Esophagus squamous epithelium (tissue), 5 donors: ENCODE measurements around the gene KRCC1. TPM values are rescaled to one million over a fixed set of nuclear protein-coding genes. Genes with fewer than 3 reads are reported as not detected.

Experiments used
- DNase-seq: peaks from one replicate; lab custom pipeline; 2025; lab: John Stamatoyannopoulos, UW
- H3K27ac ChIP-seq, 4 donors: fragments of 200-600 bp; sonication (generic); one replicate each; pipeline ENCODE4 v1.5.1; 2016 to 2019; ENCODE audit warnings: mild to moderate bottlenecking in 1 of 4
- H3K27me3 ChIP-seq, 4 donors: fragments of 200-600 bp; sonication (generic); 1 replicate in 3 of 4; 2 replicates in 1 of 4; pipeline versions ENCODE4 v1.5.1 to v1.6.0; 2017 to 2021; ENCODE audit warnings: antibody characterized with exemption in 1 of 4
- H3K36me3 ChIP-seq, 3 donors: fragments of 200-600 bp; sonication (generic); one replicate each; pipeline ENCODE4 v1.5.1; 2016 to 2019
- H3K4me1 ChIP-seq, 3 donors: fragments of 200-600 bp; sonication (generic); one replicate each; pipeline ENCODE4 v1.5.1; 2017 to 2019
- H3K4me3 ChIP-seq, 4 donors: fragments of 200-600 bp; sonication (generic); 1 replicate in 3 of 4; 2 replicates in 1 of 4; pipeline ENCODE4 v1.5.1; 2016 to 2019; ENCODE audit warnings: mild to moderate bottlenecking in 2 of 4, moderate library complexity in 1 of 4
- H3K9me3 ChIP-seq, 3 donors: fragments of 200-600 bp; sonication (generic); one replicate each; pipeline ENCODE4 v1.5.1; 2016 to 2019
- POLR2A ChIP-seq, 4 donors: fragments of 450-650 bp; IDR thresholded peaks; one replicate each; pipeline ENCODE4 v1.6.1; 2017; ENCODE audit warnings: antibody characterized with exemption in 4 of 4, mild to moderate bottlenecking in 4 of 4, moderate library complexity in 3 of 4
- WGBS, 2 donors: methylation state at CpG; one replicate each; pipeline ENCODE4 v1.1.5; 2018; 5-methylcytosine and 5-hydroxymethylcytosine counted together
- intact Hi-C: fragments of 100-400 bp; cut with DNase I; formaldehyde crosslinking; loops from one replicate; pipeline ENCODE4 v1.15.0; 2022
- total RNA-seq, 4 donors: library from RNA; depleted of rRNA; stranded (reverse); fragments of >200 nt; gene quantifications; one replicate each; pipeline ENCODE4 v1.1.0, GENCODE V29; 2016
- TF ChIP-seq, protein P1 (sequence below), 6 experiments: fragments of 450-650 bp in 4 of 6; fragments of 200-600 bp in 2 of 6; sonication (generic) in 2 of 6; IDR thresholded peaks; one replicate each; pipeline ENCODE4 v1.5.1; 2016 to 2019; ENCODE audit warnings: antibody characterized with exemption in 6 of 6, mild to moderate bottlenecking in 4 of 6, moderate library complexity in 4 of 6
- donor health status: DM: yes; HTN: yes; CAD: no.

KRCC1 gene
- total RNA-seq, 4 donors from 2014 or later, result 11.7 to 28.4 (median 20.1) TPM

DNA sequence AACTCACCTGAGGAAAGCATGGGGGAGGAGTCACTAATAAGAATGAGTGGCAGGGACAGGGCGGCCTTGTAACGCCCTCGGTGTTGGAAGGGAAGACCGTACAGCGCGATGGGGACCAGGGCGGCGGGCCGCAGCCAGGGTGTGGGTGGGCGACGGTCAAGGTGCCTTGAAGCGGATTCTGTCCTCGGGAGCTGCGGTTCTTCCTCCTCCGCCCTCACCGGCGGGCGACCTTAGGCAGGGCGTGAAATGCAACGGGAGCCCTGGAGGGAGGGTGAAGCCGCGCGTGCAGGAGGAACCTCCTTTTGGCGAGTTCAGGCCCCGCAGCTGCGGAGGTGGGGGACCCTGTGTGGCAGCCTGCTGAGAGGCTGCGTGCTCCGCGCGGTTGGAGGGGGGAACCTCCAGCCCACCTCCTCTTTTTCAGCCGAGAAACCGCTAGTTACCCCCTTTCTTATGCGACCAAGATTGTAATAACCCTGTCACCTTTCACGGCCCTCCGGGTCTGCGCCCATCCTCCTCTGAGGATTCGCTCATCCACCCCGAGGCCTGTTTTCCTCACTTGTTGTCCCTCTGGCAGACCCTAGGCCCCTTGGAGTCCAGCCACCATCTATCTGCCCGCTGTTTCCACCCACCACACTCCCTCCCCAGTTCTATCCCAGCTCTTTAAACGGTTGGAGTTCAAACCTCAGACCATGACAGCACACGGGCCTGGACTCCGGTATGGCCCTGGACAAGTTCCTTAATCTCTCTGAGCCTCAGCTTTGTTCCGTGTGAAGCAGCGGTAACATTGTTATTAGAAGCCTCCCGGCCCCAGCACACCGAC, 38.4 kb downstream of the KRCC1 start:
- no peaks in the 10 kb centered on the region for H3K36me3 ChIP-seq
- intact Hi-C loops, result no loop called here
- H3K4me1 ChIP-seq, result peaks cover 8 to 18% (median 12%) of the 10 kb centered on the region in 3 donors
- peak overlapping the region; percentile 43 to 80 (median 64) for H3K4me3 ChIP-seq
- DNase-seq, result no peak
- no peaks in the 10 kb centered on the region for H3K27me3 ChIP-seq
- H3K9me3 ChIP-seq, result no peaks in the 10 kb centered on the region
- TF ChIP-seq, protein P1, sequence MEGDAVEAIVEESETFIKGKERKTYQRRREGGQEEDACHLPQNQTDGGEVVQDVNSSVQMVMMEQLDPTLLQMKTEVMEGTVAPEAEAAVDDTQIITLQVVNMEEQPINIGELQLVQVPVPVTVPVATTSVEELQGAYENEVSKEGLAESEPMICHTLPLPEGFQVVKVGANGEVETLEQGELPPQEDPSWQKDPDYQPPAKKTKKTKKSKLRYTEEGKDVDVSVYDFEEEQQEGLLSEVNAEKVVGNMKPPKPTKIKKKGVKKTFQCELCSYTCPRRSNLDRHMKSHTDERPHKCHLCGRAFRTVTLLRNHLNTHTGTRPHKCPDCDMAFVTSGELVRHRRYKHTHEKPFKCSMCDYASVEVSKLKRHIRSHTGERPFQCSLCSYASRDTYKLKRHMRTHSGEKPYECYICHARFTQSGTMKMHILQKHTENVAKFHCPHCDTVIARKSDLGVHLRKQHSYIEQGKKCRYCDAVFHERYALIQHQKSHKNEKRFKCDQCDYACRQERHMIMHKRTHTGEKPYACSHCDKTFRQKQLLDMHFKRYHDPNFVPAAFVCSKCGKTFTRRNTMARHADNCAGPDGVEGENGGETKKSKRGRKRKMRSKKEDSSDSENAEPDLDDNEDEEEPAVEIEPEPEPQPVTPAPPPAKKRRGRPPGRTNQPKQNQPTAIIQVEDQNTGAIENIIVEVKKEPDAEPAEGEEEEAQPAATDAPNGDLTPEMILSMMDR (IDR thresholded peaks at IDR 0.05), result no peak
- no peak for TF ChIP-seq POLR2A (IDR thresholded peaks at IDR 0.05)
- 17 to 32% methylated on average over 21 to 40 of the region's 46 CpGs for WGBS, 2 donors
- peak overlapping the region; percentile 80 to 84 (median 83) for H3K27ac ChIP-seq

GRCh38 chr2:88016086-88016959, 39.3 kb downstream of the KRCC1 start, which contains the start of gene RNU2-63P:
TSS of gene RNU2-63P (minus strand) at chr2:88016547.
- Histone ChIP-seq H3K4me1 (peaks cover 8 to 18% (median 12%) of the 10 kb centered on the region in 3 donors), H3K9me3 (no peaks in the 10 kb centered on the region), H3K4me3 (peak within 1 kb of the TSS; percentile 43 to 80 (median 64)), H3K36me3 (no peaks in the 10 kb centered on the region), H3K27ac (peak within 1 kb of the TSS; percentile 80 to 84 (median 83)), H3K27me3 (no peaks in the 10 kb centered on the region)
- DNase-seq, result no peak
- intact Hi-C loops, result no loop called here
- WGBS, 2 donors, result 5 to 15% methylated on average over 17 to 30 of the region's 34 CpGs
- TF ChIP-seq, protein P1 (IDR thresholded peaks at IDR 0.05), result no peak
- peak in 2 of 4 donors; percentile 48 to 59 for TF ChIP-seq POLR2A (IDR thresholded peaks at IDR 0.05)

GRCh38 chr2:88011011-88011410, 44.6 kb downstream of the KRCC1 start:
- Histone ChIP-seq H3K27me3 (no peaks in the 10 kb centered on the region), H3K9me3 (no peaks in the 10 kb centered on the region), H3K27ac (no peak overlapping the region), H3K4me3 (no peak overlapping the region), H3K4me1 (peaks cover 0 to 3% (median 0%) of the 10 kb centered on the region in 3 donors), H3K36me3 (no peaks in the 10 kb centered on the region)
- WGBS, 2 donors, result 64 to 84% methylated on average over 1 of the region's 1 CpG
- intact Hi-C loops, result no loop called here
- TF ChIP-seq, protein P1 (IDR thresholded peaks at IDR 0.05), result no peak
- TF ChIP-seq POLR2A (IDR thresholded peaks at IDR 0.05), result no peak
- DNase-seq, result no peak

DNA sequence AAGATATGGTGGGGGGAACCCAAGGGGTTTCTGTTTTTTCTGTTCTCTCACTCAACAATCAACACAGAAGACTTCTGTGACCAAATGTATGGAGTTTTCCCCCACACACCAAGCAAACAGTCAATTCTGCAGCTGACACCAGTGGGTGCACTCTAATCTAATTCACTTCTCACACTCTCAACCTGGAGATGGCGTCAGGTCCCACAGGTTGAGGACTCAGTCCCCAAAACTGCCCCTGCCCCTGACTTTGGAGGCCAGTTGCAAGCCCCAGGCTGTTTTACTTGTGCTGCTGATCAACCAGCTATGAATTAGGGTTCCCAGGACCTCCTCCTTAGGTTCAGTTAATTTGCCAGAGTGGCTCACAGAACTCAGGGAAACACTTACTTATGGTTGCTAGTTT, 45.4 kb downstream of the KRCC1 start:
- no peaks in the 10 kb centered on the region for H3K36me3 ChIP-seq
- no peak for DNase-seq
- H3K4me3 ChIP-seq, result no peak overlapping the region
- no peaks in the 10 kb centered on the region for H3K4me1 ChIP-seq
- 60 to 100% methylated on average over 1 of the region's 1 CpG for WGBS, 2 donors
- intact Hi-C loops, result no loop called here
- H3K9me3 ChIP-seq, result no peaks in the 10 kb centered on the region
- no peaks in the 10 kb centered on the region for H3K27me3 ChIP-seq
- H3K27ac ChIP-seq, result no peak overlapping the region
- TF ChIP-seq, protein P1 (IDR thresholded peaks at IDR 0.05), result no peak
- no peak for TF ChIP-seq POLR2A (IDR thresholded peaks at IDR 0.05)
